K562 (cell line): ENCODE measurements around the gene CREB3L2. TPM values are rescaled to one million over a fixed set of nuclear protein-coding genes. Genes with fewer than 3 reads are reported as not detected.
A peak's percentile ranks its signal among the peaks of the same experiment; 100 is the strongest.

Experiments used
- CBX5 ChIP-seq: IDR thresholded peaks from 2 replicates; pipeline ENCODE4 v1.6.1; 2014; ENCODE audit warnings: low read depth, borderline replicate concordance
- CREB1 ChIP-seq, 2 experiments: sonication (generic) in 1 of 2; formaldehyde crosslinking in 1 of 2; IDR thresholded peaks; 2 replicates each; pipeline versions ENCODE4 v1.6.1 to v1.8.0; 2012 to 2022; ENCODE audit warnings: inconsistent platforms in 1 of 2, mild to moderate bottlenecking in 1 of 2, missing genetic modification reagents in 1 of 2, moderate library complexity in 1 of 2
- FOS ChIP-seq: IDR thresholded peaks from 3 replicates; pipeline ENCODE4 v1.6.1; 2011; ENCODE audit not compliant: insufficient read length; ENCODE audit errors: extremely low read depth
- PHF21A ChIP-seq: fragments of 450-650 bp; IDR thresholded peaks from 2 replicates; pipeline ENCODE4 v1.6.1; 2017; ENCODE audit warnings: low read depth, borderline replicate concordance
- SMAD4 ChIP-seq: fragments of 250-450 bp; sonication (Bioruptor Pico); conservative IDR thresholded peaks from 2 replicates; pipeline ENCODE4 v1.8.0; 2021; ENCODE audit warnings: inconsistent platforms, mild to moderate bottlenecking, moderate library complexity
- TARDBP ChIP-seq: fragments of 450-650 bp; IDR thresholded peaks from 2 replicates; pipeline ENCODE4 v1.6.1; 2016
- TCF7 ChIP-seq: sonication (generic); IDR thresholded peaks from 2 replicates; pipeline ENCODE4 v1.6.1; 2016; ENCODE audit warnings: antibody characterized with exemption, borderline replicate concordance
- TEAD4 ChIP-seq, 2 experiments: sonication (generic) in 1 of 2; formaldehyde crosslinking in 1 of 2; IDR thresholded peaks; 2 replicates each; pipeline versions ENCODE4 v1.6.1 to v1.8.0; 2012 to 2022; ENCODE audit warnings: borderline replicate concordance in 1 of 2, inconsistent platforms in 1 of 2, low read length in 1 of 2, mild to moderate bottlenecking in 1 of 2, missing genetic modification reagents in 1 of 2
- ZFP30 ChIP-seq: fragments of 250-450 bp; sonication (Bioruptor Pico); IDR thresholded peaks from 2 replicates; pipeline ENCODE4 v1.8.0; 2022; ENCODE audit warnings: moderate library complexity, mild to moderate bottlenecking, inconsistent platforms, borderline replicate concordance
- polyA plus RNA-seq, 8 experiments: library from polyadenylated mRNA; depleted of rRNA in 4 of 8; stranded (reverse) in 5 of 8; unstranded in 3 of 8; fragments of >200 nt; fragmentation: Nextera tagmentation in 2 of 8; fragmentation: Illumina TruSeq in 1 of 8; extraction: Ambion mirVana in 2 of 8; extraction: Trizol in 1 of 8; gene quantifications; 2 replicates each; pipeline versions ENCODE4 v1.2.1 to v1.2.3, GENCODE V29; 2011 to 2014; ENCODE audit warnings: inconsistent platforms in 1 of 8, missing spikeins in 1 of 8
- total RNA-seq, 7 experiments: library from RNA; depleted of rRNA in 6 of 7; stranded (reverse); fragments of >200 nt in 6 of 7; fragmentation: Illumina TruSeq in 2 of 7; extraction: Trizol in 2 of 7; gene quantifications; 2 replicates each; pipeline versions ENCODE4 v1.2.1 to v1.2.3, GENCODE V29; 2011 to 2021; ENCODE audit warnings: low replicate concordance in 1 of 7
- TF ChIP-seq, protein P1 (sequence below): fragments of 450-650 bp; conservative IDR thresholded peaks from 2 replicates; pipeline ENCODE4 v1.6.1; 2016; ENCODE audit warnings: missing genetic modification characterization, low read depth, mild to moderate bottlenecking, control low read depth, missing compliant biosample characterization
- TF ChIP-seq, protein P2 (sequence below), 2 experiments: IDR thresholded peaks; 2 replicates each; pipeline ENCODE4 v1.6.1; 2011; ENCODE audit warnings: borderline replicate concordance in 1 of 2, control low read depth in 1 of 2, low read depth in 1 of 2, low read length in 1 of 2, mild to moderate bottlenecking in 1 of 2, mixed read lengths in 1 of 2, moderate library complexity in 1 of 2; ENCODE audit not compliant: insufficient read depth in 1 of 2, insufficient read length in 1 of 2, poor library complexity in 1 of 2, severe bottlenecking in 1 of 2; ENCODE audit errors: extremely low read depth in 1 of 2
- TF ChIP-seq, protein P3 (sequence below): sonication (generic); formaldehyde crosslinking; IDR thresholded peaks from 2 replicates; pipeline ENCODE4 v1.8.0; 2022; ENCODE audit warnings: mild to moderate bottlenecking, missing genetic modification reagents
- TF ChIP-seq, protein P4 (sequence below): fragments of 450-650 bp; IDR thresholded peaks from 2 replicates; pipeline ENCODE4 v1.6.1; 2016; ENCODE audit warnings: missing biosample characterization, missing genetic modification characterization
- TF ChIP-seq, protein P5 (sequence below): sonication (generic); formaldehyde crosslinking; IDR thresholded peaks from 2 replicates; pipeline ENCODE4 v1.5.0; 2020; ENCODE audit warnings: missing genetic modification reagents
- TF ChIP-seq, protein P6 (sequence below), 2 experiments: fragments of 450-650 bp in 1 of 2; sonication (generic) in 1 of 2; formaldehyde crosslinking; conservative IDR thresholded peaks; 2 replicates each; pipeline versions ENCODE4 v1.4.0 to v1.8.1; 2020 to 2022; ENCODE audit warnings: mild to moderate bottlenecking in 1 of 2, missing genetic modification reagents in 1 of 2
- TF ChIP-seq, protein P7 (sequence below): fragments of 250-450 bp; sonication (Bioruptor Pico); IDR thresholded peaks from 2 replicates; pipeline ENCODE4 v1.4.0; 2020

The CREB3L2 gene
- total and polyA plus RNA-seq, 9 of the 15 experiments (the other 6 are each of a cell fraction or from before 2014, with no cell fraction given), result 7.1 to 45.6 (median 15.8) TPM

DNA sequence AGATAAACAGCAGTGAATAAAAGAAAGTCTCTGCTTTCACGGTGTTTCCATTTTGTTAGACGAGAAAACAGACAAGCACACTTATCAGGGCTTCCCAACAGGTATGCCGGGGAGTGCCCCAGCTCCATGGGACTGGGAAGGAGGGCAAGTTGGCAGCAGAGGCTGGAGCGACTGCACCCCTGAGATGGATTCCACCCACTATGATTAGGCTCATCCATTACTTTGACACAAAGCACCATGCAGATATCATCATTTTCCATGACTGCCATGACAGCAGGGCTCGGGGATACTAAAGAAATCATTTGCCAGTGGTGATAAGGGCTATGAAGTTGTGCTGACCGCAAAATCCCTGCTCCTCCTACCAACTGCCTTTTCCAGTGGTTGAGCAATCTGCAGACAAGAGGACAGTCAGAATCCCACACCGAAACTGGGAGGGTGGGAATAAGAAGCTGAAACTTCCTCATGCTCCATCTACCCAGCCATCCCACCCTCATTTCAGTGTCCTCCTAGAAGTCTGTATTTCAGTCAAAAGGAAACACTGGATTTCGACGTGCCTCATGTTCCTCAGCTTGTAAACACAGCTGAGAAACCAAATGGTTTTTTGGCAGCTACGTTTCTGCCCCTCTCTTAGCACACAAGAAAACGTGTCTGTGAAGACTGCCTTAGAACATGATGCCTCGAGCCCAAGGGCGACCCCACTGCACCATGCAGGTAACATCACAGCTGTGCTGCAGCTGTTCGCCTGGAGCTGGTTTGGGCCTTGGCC, 15.5 kb downstream of the CREB3L2 start (continued):
- TF ChIP-seq, protein P1, sequence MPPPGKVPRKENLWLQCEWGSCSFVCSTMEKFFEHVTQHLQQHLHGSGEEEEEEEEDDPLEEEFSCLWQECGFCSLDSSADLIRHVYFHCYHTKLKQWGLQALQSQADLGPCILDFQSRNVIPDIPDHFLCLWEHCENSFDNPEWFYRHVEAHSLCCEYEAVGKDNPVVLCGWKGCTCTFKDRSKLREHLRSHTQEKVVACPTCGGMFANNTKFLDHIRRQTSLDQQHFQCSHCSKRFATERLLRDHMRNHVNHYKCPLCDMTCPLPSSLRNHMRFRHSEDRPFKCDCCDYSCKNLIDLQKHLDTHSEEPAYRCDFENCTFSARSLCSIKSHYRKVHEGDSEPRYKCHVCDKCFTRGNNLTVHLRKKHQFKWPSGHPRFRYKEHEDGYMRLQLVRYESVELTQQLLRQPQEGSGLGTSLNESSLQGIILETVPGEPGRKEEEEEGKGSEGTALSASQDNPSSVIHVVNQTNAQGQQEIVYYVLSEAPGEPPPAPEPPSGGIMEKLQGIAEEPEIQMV (tag), result no peak
- TF ChIP-seq FOS (no peak), CREB1 (IDR thresholded peaks at IDR 0.05) (no peak), CREB1 (CRISPR knock-in tag; IDR thresholded peaks at IDR 0.05) (peak; percentile 43; the same call in 1 of the 2 replicates), TARDBP (no peak), SMAD4 (CRISPR knock-in tag) (0 out of 2 replicates have a peak, but pooled peaks have one; percentile 53), CBX5 (no peak), TEAD4 (IDR thresholded peaks at IDR 0.05; ENCODE audit: low read length) (peak; percentile 73), TEAD4 (CRISPR knock-in tag; IDR thresholded peaks at IDR 0.05; ENCODE audit: borderline replicate concordance) (no peak), TCF7 (no peak), PHF21A (no peak), ZFP30 (CRISPR knock-in tag) (no peak)
- TF ChIP-seq, protein P2, sequence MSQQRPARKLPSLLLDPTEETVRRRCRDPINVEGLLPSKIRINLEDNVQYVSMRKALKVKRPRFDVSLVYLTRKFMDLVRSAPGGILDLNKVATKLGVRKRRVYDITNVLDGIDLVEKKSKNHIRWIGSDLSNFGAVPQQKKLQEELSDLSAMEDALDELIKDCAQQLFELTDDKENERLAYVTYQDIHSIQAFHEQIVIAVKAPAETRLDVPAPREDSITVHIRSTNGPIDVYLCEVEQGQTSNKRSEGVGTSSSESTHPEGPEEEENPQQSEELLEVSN (IDR thresholded peaks at IDR 0.05; ENCODE audit: borderline replicate concordance in 1 of 2, extremely low read depth in 1 of 2, insufficient read depth in 1 of 2, insufficient read length in 1 of 2, low read depth in 1 of 2, low read length in 1 of 2, poor library complexity in 1 of 2, severe bottlenecking in 1 of 2), result no peak
- TF ChIP-seq, protein P3, sequence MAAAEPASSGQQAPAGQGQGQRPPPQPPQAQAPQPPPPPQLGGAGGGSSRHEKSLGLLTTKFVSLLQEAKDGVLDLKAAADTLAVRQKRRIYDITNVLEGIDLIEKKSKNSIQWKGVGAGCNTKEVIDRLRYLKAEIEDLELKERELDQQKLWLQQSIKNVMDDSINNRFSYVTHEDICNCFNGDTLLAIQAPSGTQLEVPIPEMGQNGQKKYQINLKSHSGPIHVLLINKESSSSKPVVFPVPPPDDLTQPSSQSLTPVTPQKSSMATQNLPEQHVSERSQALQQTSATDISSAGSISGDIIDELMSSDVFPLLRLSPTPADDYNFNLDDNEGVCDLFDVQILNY, result no peak
- TF ChIP-seq, protein P4, sequence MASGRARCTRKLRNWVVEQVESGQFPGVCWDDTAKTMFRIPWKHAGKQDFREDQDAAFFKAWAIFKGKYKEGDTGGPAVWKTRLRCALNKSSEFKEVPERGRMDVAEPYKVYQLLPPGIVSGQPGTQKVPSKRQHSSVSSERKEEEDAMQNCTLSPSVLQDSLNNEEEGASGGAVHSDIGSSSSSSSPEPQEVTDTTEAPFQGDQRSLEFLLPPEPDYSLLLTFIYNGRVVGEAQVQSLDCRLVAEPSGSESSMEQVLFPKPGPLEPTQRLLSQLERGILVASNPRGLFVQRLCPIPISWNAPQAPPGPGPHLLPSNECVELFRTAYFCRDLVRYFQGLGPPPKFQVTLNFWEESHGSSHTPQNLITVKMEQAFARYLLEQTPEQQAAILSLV (tag), result peak; percentile 25; the same call in 1 of the 2 replicates
- TF ChIP-seq, protein P5, sequence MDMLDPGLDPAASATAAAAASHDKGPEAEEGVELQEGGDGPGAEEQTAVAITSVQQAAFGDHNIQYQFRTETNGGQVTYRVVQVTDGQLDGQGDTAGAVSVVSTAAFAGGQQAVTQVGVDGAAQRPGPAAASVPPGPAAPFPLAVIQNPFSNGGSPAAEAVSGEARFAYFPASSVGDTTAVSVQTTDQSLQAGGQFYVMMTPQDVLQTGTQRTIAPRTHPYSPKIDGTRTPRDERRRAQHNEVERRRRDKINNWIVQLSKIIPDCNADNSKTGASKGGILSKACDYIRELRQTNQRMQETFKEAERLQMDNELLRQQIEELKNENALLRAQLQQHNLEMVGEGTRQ (CRISPR knock-in tag), result no peak
- TF ChIP-seq, protein P6, sequence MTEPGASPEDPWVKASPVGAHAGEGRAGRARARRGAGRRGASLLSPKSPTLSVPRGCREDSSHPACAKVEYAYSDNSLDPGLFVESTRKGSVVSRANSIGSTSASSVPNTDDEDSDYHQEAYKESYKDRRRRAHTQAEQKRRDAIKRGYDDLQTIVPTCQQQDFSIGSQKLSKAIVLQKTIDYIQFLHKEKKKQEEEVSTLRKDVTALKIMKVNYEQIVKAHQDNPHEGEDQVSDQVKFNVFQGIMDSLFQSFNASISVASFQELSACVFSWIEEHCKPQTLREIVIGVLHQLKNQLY (CRISPR knock-in tag; conservative IDR thresholded peaks at IDR 0.05), result 0 out of 4 replicates have a peak, but pooled peaks of 1 of the 2 experiments have one; percentile 24
- TF ChIP-seq, protein P7, sequence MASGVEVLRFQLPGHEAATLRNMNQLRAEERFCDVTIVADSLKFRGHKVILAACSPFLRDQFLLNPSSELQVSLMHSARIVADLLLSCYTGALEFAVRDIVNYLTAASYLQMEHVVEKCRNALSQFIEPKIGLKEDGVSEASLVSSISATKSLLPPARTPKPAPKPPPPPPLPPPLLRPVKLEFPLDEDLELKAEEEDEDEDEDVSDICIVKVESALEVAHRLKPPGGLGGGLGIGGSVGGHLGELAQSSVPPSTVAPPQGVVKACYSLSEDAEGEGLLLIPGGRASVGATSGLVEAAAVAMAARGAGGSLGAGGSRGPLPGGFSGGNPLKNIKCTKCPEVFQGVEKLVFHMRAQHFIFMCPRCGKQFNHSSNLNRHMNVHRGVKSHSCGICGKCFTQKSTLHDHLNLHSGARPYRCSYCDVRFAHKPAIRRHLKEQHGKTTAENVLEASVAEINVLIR (CRISPR knock-in tag), result peak; percentile 52
